Kidney epithelial cell (primary cell): ENCODE measurements around the gene CILP2. TPM values are rescaled to one million over a fixed set of nuclear protein-coding genes. Genes with fewer than 3 reads are reported as not detected.

Source experiments
- DNase-seq: peaks from one replicate; pipeline ENCODE4 v3.0.0-alpha.2; 2010; ENCODE audit warnings: low read depth
- H3K27me3 ChIP-seq: 2 replicates; pipeline ENCODE4 v1.6.0; 2011; ENCODE audit warnings: low read length; ENCODE audit not compliant: control insufficient read depth, insufficient read depth
- H3K36me3 ChIP-seq: 2 replicates; pipeline ENCODE4 v1.5.1; 2011; ENCODE audit warnings: low read length; ENCODE audit not compliant: control insufficient read depth, insufficient read depth
- H3K4me3 ChIP-seq: 2 replicates; pipeline ENCODE4 v1.5.1; 2011; ENCODE audit warnings: low read depth, mild to moderate bottlenecking, control low read depth, low read length
- CTCF ChIP-seq: IDR thresholded peaks from 2 replicates; pipeline ENCODE4 v1.5.1; 2011; ENCODE audit warnings: mild to moderate bottlenecking, moderate library complexity, low read length, control low read depth, inconsistent platforms; ENCODE audit not compliant: insufficient read depth, poor library complexity, severe bottlenecking
- total RNA-seq: library from RNA; depleted of rRNA; stranded (reverse); fragments of >200 nt; gene quantifications from 2 replicates; pipeline ENCODE4 v1.2.3, GENCODE V29; 2015

CILP2 gene
- total RNA-seq, 1 donor from 2014 or later, result not detected

- H3K36me3 ChIP-seq, result no peaks in the 10 kb centered on the region
- no peaks in the 10 kb centered on the region for H3K27me3 ChIP-seq
- DNase-seq, result no peak
- TF ChIP-seq CTCF, result no peak
- no peak overlapping the region for H3K4me3 ChIP-seq
Observed at GRCh38 chr19:19561946-19562664, 24.0 kb downstream of the CILP2 start.

- DNase-seq, result no peak
- TF ChIP-seq CTCF, result no peak
- Histone ChIP-seq H3K27me3 (no peaks in the 10 kb centered on the region), H3K36me3 (no peaks in the 10 kb centered on the region), H3K4me3 (no peak overlapping the region)
Observed at GRCh38 chr19:19562665-19563347, 24.7 kb downstream of the CILP2 start.

- TF ChIP-seq CTCF, result no peak
- no peak for DNase-seq
- H3K36me3 ChIP-seq, result no peaks in the 10 kb centered on the region
- H3K27me3 ChIP-seq, result no peaks in the 10 kb centered on the region
- no peak overlapping the region for H3K4me3 ChIP-seq
Observed at GRCh38 chr19:19563348-19563848, 25.3 kb downstream of the CILP2 start.

GRCh38 chr19:19566306-19566705, 28.2 kb downstream of the CILP2 start:
- TF ChIP-seq CTCF, result no peak
- Histone ChIP-seq H3K4me3 (no peak overlapping the region), H3K36me3 (no peaks in the 10 kb centered on the region), H3K27me3 (no peaks in the 10 kb centered on the region)
- DNase-seq, result no peak

- no peak for DNase-seq
- Histone ChIP-seq H3K27me3 (no peaks in the 10 kb centered on the region), H3K36me3 (no peaks in the 10 kb centered on the region), H3K4me3 (no peak overlapping the region)
- TF ChIP-seq CTCF, result no peak
Observed at GRCh38 chr19:19567391-19567790, 29.3 kb downstream of the CILP2 start.
